Myocyte (in vitro differentiated cells): Measurements from ENCODE around the gene NPHP1. TPM values are rescaled to one million over a fixed set of nuclear protein-coding genes. Genes with fewer than 3 reads are reported as not detected.
A peak's percentile ranks its signal among the peaks of the same experiment; 100 is the strongest.
"Not testable (repeated sequence)": the region's sequence is repeated elsewhere in the genome, so short reads cannot be mapped to it uniquely, and the experiment has no call there.

Source experiments
- DNase-seq: peaks from one replicate; pipeline ENCODE4 v3.0.0-alpha.2; 2012; ENCODE audit warnings: low read depth
- total RNA-seq: library from RNA; depleted of rRNA; stranded (reverse); fragments of >200 nt; gene quantifications from 2 replicates; pipeline ENCODE4 v1.2.3, GENCODE V29; 2014

The NPHP1 gene
- total RNA-seq, 1 donor from 2014 or later = 3.4 TPM

- no peak for DNase-seq
These were observed 6.8 kb downstream of the NPHP1 start for GRCh38 chr2:110198016-110198415.

DNA sequence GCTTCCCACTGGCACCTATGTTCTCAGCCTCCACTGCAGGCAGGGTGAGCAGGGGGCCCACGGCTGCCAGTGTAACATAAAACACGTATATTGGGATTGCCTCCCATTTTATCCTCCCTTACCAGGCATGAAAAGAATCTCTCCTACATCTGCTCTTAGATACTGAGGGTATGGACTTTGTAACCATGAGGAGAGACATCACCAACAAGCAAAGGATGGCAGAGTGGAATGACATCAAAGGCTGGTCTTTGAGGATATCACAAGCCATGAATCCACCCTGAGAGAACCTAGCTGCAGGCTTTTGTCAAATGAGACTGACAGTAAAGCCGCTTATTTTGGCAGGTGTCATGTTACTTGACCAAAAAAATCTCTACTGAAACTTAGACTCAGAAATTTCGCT is 7.4 kb downstream of the NPHP1 start:
- no peak for DNase-seq

DNA sequence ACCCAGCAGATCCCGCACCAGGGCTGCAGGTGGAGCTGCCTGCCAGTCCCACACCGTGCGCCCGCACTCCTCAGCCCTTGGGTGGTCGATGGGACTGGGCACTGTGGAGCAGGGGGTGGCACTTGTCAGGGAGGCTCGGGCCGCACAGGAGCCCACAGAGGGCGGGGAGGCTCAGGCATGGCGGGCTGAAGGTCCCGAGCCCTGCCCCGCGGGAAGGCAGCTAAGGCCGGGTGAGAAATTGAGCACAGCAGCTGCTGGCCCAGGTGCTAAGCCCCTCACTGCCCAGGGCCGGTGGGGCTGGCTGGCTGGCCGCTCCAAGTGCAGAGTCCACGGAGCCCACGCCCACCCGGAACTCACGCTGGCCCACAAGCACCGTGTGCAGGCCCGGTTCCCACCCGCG is 14.6 kb downstream of the NPHP1 start:
- not testable (repeated sequence) for DNase-seq

- DNase-seq = no peak
These were observed 22.4 kb downstream of the NPHP1 start for GRCh38 chr2:110182449-110182848.

GRCh38 chr2:110180036-110180435 is 24.8 kb downstream of the NPHP1 start:
- DNase-seq = no peak

- DNase-seq = no peak
These were observed 31.3 kb downstream of the NPHP1 start for GRCh38 chr2:110173523-110173922.

GRCh38 chr2:110172506-110172905 is 32.3 kb downstream of the NPHP1 start:
- DNase-seq = no peak

GRCh38 chr2:110170102-110170501 is 34.7 kb downstream of the NPHP1 start:
- DNase-seq = peak; percentile 28

DNA sequence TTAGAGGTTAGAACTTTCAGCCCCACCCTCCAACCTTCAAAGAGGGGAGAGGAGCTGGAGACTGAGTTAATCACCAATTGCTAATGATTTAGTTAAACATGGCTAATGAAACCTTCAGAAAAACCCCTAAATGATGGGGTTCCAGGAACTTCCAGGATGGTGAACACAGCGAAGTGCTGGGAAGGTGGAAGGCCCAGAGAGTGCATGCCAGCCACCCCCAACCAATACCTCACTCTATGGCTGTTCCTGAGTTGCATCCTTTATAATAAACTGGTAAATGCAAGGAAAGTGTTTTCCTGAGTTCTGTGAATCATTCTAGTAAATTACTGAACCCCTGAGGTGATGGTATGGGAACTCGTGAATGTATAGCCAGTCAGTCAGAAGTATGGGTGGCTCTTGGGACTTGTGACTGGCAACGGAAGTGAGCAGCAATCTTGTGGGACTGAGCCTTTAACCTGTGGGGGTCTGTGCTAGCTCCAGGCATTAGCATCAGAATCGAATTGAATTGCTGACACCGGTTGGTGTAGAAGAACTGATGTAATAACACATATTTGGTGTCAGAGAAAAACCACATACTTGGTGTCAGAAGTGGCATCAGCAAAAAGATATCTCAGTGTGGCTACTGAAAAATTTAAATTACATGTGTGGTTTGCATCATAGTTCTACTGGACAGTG is 37.4 kb downstream of the NPHP1 start:
- DNase-seq = peak; percentile 9

DNA sequence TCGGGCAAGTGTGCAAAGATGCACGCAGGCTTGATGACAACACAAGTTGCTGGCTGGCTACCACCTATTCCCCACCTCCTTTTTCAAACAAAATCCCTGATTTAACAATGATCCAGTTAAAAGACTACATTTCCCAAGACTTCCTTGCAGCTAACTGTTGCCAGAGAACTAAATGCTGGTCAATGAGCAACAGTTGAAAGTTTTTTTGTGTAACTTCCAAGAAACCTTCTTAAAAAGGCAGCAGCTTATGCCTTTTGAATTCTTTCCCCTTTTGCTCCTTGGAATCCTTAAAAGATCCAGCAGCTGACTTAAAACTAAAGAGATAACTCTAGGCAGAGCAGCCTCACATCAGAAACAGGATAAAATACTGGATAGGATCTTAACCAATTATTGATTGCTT is 38.5 kb downstream of the NPHP1 start:
- DNase-seq = no peak

GRCh38 chr2:110157153-110157793 is 47.5 kb downstream of the NPHP1 start:
- peak; percentile 68 for DNase-seq

DNA sequence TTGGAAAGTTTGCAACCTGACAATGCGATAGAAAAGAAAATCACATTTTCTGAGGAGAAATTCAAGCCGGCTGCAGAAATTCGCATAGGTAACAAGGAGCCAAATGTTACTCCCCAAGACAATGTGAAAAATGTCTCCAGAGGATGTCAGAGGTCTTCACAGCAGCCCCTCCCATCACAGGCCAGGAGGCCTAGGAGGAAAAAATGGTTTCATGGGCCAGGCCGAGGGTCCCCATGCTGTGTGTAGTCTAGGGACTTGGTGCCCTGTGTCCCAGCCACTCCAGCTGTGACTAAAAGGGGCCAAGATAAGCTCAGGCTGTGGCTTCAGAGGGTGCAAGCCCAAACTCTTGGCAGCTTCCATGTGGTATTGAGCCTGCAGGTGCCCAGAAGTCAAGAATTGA is 50.0 kb downstream of the NPHP1 start:
- not testable (repeated sequence) for DNase-seq

DNA sequence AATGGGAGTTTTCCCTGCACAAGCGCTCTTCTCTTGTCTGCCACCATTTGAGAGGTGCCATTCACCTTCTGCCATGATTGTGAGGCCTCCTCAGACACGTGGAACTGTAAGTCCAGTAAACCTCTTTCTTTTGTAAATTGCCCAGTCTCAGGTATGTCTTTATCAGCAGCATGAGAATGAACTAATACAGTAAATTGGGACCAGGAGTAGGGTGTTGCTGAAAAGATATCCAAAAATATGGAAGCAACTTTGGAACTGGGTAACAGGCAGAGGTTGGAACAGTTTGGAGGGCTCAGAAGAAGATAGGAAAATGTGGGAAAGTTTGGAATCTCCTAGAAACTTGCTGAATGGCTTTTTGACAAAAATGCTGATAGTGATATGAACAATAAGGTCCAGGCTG is 50.6 kb downstream of the NPHP1 start:
- DNase-seq = not testable (repeated sequence)

DNA sequence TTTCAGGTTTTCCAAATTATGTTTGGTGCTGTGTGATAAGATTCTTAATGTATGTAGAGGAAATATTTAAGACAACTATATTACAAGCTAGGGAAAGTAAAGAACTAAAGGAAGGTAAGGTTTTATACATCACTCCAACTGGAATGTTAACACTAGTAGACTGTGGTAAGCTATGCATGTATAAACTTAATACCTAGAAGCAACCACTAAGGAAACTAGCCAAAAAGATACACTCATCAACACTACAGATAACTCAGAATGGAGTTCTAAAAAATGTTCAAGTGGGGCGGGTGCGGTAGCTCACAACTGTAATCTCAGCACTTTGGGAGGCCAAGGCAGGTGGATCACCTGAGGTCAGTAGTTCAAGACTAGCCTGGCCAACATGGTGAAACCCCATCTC is 51.4 kb downstream of the NPHP1 start:
- DNase-seq = no peak

DNA sequence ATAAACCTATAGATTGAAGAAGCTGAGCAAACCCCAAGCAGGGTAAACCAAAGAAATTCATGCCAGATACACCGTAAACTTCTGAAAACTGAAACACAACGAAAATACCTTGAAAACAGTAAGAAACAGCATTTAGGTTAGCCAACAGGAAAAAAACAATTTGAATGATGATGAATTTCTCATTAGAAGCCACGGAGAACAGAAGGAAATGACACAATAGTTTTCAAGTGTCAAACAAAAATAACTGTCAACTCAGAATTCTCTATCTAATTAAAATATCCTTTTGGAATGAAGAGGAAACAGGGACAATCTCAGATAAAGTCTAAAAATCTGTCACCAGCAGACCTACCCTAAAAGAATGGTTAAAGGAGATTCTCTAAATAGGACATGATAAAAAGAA is 51.9 kb downstream of the NPHP1 start:
- DNase-seq = no peak

- peak; percentile 10 for DNase-seq
These were observed 55.2 kb downstream of the NPHP1 start for GRCh38 chr2:110149330-110150220.

- DNase-seq = no peak
These were observed 57.9 kb downstream of the NPHP1 start for GRCh38 chr2:110146945-110147332.

DNA sequence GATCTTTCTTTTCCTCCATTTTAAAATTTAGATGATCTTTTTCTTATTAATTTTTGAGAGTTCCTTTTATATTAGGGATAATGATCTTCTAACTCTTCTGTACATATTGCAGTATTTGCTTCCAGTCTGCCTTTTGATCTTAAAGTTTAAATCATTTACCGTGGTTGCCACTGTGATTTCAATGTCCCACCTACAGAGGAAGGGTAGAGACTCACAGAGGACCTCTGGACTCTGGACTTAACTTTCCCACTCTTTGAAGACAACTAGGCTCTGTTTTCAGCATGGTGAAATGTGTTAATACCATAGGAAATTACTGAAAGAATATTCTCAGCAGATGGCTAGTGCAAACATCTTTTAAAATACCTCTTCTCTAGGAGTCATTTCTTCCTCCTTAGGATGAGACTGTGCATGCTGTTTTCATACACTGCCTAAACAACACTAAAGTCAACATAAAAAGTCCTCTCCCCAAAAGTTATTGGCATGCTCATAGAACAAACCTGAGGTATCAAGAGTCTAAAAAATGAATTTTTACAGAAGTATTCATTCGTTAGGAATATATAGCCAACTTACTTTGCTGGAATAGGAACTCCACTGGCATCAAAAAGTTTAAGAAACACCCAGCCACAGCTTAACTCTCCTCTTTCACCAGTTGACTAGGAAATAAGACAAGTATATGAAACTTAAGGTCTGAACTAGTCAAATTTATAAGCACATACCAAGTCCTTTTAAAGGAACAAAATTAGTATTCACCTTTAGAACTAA is 58.4 kb downstream of the NPHP1 start:
- DNase-seq = no peak

DNA sequence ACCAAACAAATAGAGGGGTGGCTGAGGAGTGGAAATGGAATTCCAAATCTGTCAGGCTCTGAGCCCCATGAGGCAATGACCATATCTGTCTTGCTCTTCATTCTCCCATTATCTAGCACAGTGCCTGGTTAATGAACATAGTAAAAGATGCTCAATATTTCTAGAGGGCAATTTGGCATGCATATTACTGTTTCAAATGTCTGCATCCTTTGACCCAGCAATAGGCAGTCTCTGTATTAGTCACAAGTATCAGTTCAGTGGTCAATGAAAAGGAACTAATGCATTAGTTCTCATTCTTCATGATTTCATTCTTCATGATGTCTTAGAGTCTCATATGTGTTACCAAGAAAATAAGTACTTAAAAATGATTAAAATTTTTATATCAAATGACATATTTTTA is 60.8 kb downstream of the NPHP1 start:
- DNase-seq = no peak

- DNase-seq = no peak
These were observed 64.4 kb downstream of the NPHP1 start for GRCh38 chr2:110140401-110140800.

- no peak for DNase-seq
These were observed 70.8 kb downstream of the NPHP1 start for GRCh38 chr2:110134025-110134424.
